ENCODE measurements around the gene TRIM44.
"Not testable (repeated sequence)": the region's sequence is repeated elsewhere in the genome, so short reads cannot be mapped to it uniquely, and the experiment has no call there.

TRIM44 gene

GRCh38 chr11:35650006-35650405, 12.6 kb upstream of the TRIM44 start:
- no peaks in the 10 kb centered on the region for H3K36me3 Mint-ChIP-seq (ENCODE audit: low read depth)
- H3K4me3 Mint-ChIP-seq: no peak overlapping the region
- no peak overlapping the region for H3K27ac Mint-ChIP-seq
- DNase-seq (ENCODE audit: low spot score): peak; percentile 7
- H3K27me3 Mint-ChIP-seq (ENCODE audit: low read depth): peaks cover 29% of the 10 kb centered on the region
- no peaks in the 10 kb centered on the region for H3K9me3 Mint-ChIP-seq
- H3K4me1 Mint-ChIP-seq (ENCODE audit: low read depth): no peaks in the 10 kb centered on the region

DNA sequence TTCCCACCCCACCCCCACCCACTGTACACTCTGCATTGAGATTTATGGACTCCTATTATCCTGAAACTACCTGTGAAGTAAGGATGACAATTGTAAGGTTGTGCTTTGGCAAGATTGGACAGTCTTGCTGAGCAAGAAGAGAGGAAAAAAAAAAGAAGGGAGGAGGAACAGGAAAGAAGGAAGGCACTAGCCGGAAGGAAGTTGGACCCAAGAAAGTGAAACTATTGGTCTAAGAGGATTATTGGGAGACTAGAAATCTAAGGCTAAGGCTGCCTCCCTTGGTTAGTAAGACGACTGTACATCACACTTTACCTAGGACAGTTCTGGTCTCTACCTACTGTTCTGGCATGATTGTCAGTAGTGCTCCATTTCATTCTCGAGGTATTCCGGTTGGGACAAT, 12.1 kb upstream of the TRIM44 start:
- Mint-ChIP-seq H3K36me3 (ENCODE audit: low read depth) (no peaks in the 10 kb centered on the region), H3K9me3 (no peaks in the 10 kb centered on the region), H3K4me1 (ENCODE audit: low read depth) (no peaks in the 10 kb centered on the region), H3K27ac (no peak overlapping the region), H3K4me3 (no peak overlapping the region), H3K27me3 (ENCODE audit: low read depth) (peaks cover 32% of the 10 kb centered on the region)
- DNase-seq (ENCODE audit: low spot score): no peak

DNA sequence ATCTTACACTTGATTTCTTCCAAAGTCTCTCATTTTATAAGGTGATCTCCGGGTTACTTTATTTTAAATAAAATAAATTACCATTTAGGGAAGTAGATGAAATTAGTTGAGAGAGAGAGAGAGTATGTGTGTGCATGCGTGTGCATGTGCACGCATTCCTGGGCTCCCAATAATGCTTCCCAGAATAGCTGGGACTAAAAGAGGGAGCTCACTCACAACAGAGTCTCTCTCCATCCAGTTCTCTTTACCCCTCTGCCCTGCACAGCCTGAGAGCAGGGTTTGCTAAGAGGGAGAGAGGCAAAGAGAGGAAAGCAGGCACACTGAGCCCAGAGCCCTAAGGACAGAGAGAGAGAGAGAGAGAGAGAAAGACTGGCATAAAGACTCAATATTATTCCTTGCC, 11.3 kb upstream of the TRIM44 start:
- H3K4me3 Mint-ChIP-seq: no peak overlapping the region
- no peak for DNase-seq (ENCODE audit: low spot score)
- H3K27ac Mint-ChIP-seq: no peak overlapping the region
- peaks cover 27% of the 10 kb centered on the region for H3K27me3 Mint-ChIP-seq (ENCODE audit: low read depth)
- no peaks in the 10 kb centered on the region for H3K36me3 Mint-ChIP-seq (ENCODE audit: low read depth)
- no peaks in the 10 kb centered on the region for H3K9me3 Mint-ChIP-seq
- H3K4me1 Mint-ChIP-seq (ENCODE audit: low read depth): no peaks in the 10 kb centered on the region

DNA sequence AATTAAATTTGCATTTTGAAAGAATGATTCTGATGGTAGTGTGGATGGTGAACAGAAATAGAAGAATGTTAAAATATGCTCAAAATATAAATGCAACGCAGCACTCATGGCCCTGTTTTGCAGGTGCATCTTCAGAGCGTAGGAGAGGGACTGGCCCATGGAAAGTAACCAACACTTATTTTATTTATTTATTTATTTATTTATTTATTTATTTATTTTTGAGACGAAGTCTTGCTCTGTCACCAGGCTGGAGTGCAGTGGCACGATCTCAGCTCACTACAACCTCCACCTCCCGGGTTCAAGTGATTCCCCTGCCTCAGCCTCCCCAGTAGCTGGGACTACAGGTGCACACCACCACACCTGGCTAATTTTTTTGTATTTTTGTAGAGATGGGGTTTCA, 9.8 kb upstream of the TRIM44 start:
- H3K4me1 Mint-ChIP-seq (ENCODE audit: low read depth); H3K4me3 Mint-ChIP-seq; DNase-seq (ENCODE audit: low spot score); H3K9me3 Mint-ChIP-seq; H3K36me3 Mint-ChIP-seq (ENCODE audit: low read depth); H3K27ac Mint-ChIP-seq: not testable (repeated sequence)
- peaks cover 23% of the 10 kb centered on the region for H3K27me3 Mint-ChIP-seq (ENCODE audit: low read depth)

DNA sequence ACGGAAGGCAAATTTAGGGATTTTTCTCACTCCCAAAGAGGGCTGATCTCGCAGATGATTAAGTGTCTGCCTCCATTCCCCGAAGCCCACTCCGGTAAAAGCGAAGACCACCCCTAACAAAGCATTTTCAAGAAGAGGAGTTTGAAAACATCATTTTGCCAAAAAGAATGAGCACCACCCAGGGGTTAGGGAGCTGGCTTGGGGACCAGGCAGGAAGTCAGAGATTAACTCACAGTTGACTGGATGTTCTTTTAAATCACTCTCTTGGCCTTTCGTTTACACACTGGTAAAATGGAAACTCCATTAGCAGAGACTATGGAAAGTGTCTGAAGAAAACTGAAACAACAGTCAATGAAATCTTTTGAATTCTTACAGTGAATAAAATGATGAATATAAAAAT, 7.9 kb upstream of the TRIM44 start:
- no peak for DNase-seq (ENCODE audit: low spot score)
- Mint-ChIP-seq H3K9me3 (no peaks in the 10 kb centered on the region), H3K36me3 (ENCODE audit: low read depth) (no peaks in the 10 kb centered on the region), H3K4me3 (no peak overlapping the region), H3K27me3 (ENCODE audit: low read depth) (peaks cover 33% of the 10 kb centered on the region), H3K27ac (no peak overlapping the region), H3K4me1 (ENCODE audit: low read depth) (no peaks in the 10 kb centered on the region)

DNA sequence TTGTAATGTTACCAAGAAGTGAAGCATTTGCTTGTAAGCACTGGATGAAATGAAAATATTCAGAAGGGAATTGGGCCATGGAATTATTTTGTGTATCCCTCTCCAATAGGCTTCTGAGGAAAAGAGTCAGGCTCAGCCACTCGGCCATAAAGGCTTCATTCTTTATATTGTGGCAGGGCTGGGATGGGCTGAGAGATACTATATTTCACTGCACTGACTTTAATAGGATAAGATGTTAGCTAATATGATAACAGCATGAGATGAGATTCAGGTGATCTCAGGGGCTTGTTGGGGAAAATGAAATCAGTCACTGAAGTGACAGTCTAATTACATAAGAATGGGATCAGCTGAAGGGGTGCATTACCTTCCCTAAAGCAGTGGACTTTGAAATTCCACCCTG, 7.3 kb upstream of the TRIM44 start:
- no peaks in the 10 kb centered on the region for H3K4me1 Mint-ChIP-seq (ENCODE audit: low read depth)
- no peak for DNase-seq (ENCODE audit: low spot score)
- H3K4me3 Mint-ChIP-seq: no peak overlapping the region
- H3K36me3 Mint-ChIP-seq (ENCODE audit: low read depth): no peaks in the 10 kb centered on the region
- H3K27ac Mint-ChIP-seq: no peak overlapping the region
- no peaks in the 10 kb centered on the region for H3K9me3 Mint-ChIP-seq
- H3K27me3 Mint-ChIP-seq (ENCODE audit: low read depth): peaks cover 33% of the 10 kb centered on the region

DNA sequence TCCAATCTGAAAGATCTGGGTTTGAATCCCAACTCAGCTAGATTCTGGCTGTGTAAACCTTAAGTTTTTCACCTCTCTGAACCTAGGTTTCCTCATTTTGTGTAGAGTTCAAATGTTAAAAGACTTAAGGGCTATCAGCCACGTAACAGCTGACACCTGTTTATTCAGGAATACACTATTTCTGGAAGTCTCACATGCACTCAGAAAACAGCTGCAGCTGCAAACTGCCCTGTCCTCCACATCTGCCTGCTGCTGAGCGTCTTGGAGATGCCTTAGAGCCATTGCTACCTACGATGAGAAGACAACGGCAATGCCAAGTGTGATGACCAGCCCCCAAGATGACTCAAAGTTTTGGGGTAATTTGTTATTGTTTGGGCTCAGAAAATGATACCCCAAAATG, 6.7 kb upstream of the TRIM44 start:
- Mint-ChIP-seq H3K9me3 (no peaks in the 10 kb centered on the region), H3K4me1 (ENCODE audit: low read depth) (no peaks in the 10 kb centered on the region), H3K27me3 (ENCODE audit: low read depth) (peaks cover 30% of the 10 kb centered on the region), H3K27ac (no peak overlapping the region), H3K36me3 (ENCODE audit: low read depth) (no peaks in the 10 kb centered on the region), H3K4me3 (no peak overlapping the region)
- DNase-seq (ENCODE audit: low spot score): no peak

GRCh38 chr11:35658020-35658948, 4.3 kb upstream of the TRIM44 start:
- H3K4me3 Mint-ChIP-seq: no peak overlapping the region
- peaks cover 4% of the 10 kb centered on the region for H3K36me3 Mint-ChIP-seq (ENCODE audit: low read depth)
- H3K27me3 Mint-ChIP-seq (ENCODE audit: low read depth): peaks cover 35% of the 10 kb centered on the region
- H3K9me3 Mint-ChIP-seq: peaks cover 3% of the 10 kb centered on the region
- no peak for DNase-seq (ENCODE audit: low spot score)
- H3K4me1 Mint-ChIP-seq (ENCODE audit: low read depth): peaks cover 10% of the 10 kb centered on the region
- no peak overlapping the region for H3K27ac Mint-ChIP-seq

GRCh38 chr11:35661534-35661933, 1.0 kb upstream of the TRIM44 start:
- Mint-ChIP-seq H3K4me3 (peak overlapping the region; percentile 96), H3K36me3 (ENCODE audit: low read depth) (peaks cover 29% of the 10 kb centered on the region)

GRCh38 chr11:35662061-35662648, 420 bp upstream of the TRIM44 start:
- H3K4me1 Mint-ChIP-seq (ENCODE audit: low read depth): peaks cover 26% of the 10 kb centered on the region
- peaks cover 33% of the 10 kb centered on the region for H3K36me3 Mint-ChIP-seq (ENCODE audit: low read depth)
- no peak for DNase-seq (ENCODE audit: low spot score)
- peak overlapping the region; percentile 96 for H3K4me3 Mint-ChIP-seq
- H3K27ac Mint-ChIP-seq: peak overlapping the region; percentile 93
- H3K27me3 Mint-ChIP-seq (ENCODE audit: low read depth): peaks cover 19% of the 10 kb centered on the region
- peaks cover 36% of the 10 kb centered on the region for H3K9me3 Mint-ChIP-seq

More at GRCh38 chr11:35661534-35661933, 1.0 kb upstream of the TRIM44 start:
- H3K27ac Mint-ChIP-seq: no peak overlapping the region
- H3K27me3 Mint-ChIP-seq (ENCODE audit: low read depth): peaks cover 20% of the 10 kb centered on the region
- peaks cover 33% of the 10 kb centered on the region for H3K9me3 Mint-ChIP-seq
- peaks cover 26% of the 10 kb centered on the region for H3K4me1 Mint-ChIP-seq (ENCODE audit: low read depth)
- DNase-seq (ENCODE audit: low spot score): no peak

DNA sequence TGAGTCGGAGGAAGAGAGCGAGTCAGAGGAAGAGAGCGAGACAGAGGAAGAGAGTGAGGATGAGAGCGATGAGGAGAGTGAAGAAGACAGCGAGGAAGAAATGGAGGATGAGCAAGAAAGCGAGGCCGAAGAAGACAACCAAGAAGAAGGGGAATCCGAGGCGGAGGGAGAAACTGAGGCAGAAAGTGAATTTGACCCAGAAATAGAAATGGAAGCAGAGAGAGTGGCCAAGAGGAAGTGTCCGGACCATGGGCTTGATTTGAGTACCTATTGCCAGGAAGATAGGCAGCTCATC, 780 bp downstream of the TRIM44 start:
- peaks cover 36% of the 10 kb centered on the region for H3K36me3 Mint-ChIP-seq (ENCODE audit: low read depth)
- peak overlapping the region; percentile 55 for H3K27ac Mint-ChIP-seq
- H3K4me1 Mint-ChIP-seq (ENCODE audit: low read depth): peaks cover 26% of the 10 kb centered on the region
- peak overlapping the region; percentile 96 for H3K4me3 Mint-ChIP-seq
- H3K27me3 Mint-ChIP-seq (ENCODE audit: low read depth): peaks cover 12% of the 10 kb centered on the region
- peaks cover 36% of the 10 kb centered on the region for H3K9me3 Mint-ChIP-seq
- DNase-seq (ENCODE audit: low spot score): no peak

DNA sequence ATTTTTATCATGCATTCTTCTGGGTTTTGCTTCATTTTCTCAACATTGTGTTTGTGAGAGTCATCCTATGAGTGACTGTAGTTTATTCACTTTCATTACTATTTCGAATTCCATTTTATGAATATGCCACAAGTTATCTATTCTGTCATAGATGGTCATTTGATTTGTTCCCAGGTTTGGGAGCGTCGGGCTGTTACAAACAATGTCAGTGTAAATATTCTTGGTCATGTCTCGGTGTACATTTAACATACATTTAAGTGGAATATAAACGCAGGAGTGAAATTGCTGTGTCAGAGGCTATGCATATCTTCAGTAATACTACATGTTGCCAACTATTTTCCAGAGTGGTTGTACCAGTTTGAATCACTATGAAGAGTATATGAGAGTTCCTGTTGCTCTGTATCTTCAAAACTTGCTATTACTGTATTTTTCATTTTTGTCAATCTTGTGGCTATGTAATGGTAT, 2.4 kb downstream of the TRIM44 start:
- Mint-ChIP-seq H3K4me3 (no peak overlapping the region), H3K9me3 (peaks cover 36% of the 10 kb centered on the region), H3K27me3 (ENCODE audit: low read depth) (peaks cover 8% of the 10 kb centered on the region), H3K27ac (no peak overlapping the region), H3K36me3 (ENCODE audit: low read depth) (peaks cover 42% of the 10 kb centered on the region), H3K4me1 (ENCODE audit: low read depth) (peaks cover 26% of the 10 kb centered on the region)
- no peak for DNase-seq (ENCODE audit: low spot score)

DNA sequence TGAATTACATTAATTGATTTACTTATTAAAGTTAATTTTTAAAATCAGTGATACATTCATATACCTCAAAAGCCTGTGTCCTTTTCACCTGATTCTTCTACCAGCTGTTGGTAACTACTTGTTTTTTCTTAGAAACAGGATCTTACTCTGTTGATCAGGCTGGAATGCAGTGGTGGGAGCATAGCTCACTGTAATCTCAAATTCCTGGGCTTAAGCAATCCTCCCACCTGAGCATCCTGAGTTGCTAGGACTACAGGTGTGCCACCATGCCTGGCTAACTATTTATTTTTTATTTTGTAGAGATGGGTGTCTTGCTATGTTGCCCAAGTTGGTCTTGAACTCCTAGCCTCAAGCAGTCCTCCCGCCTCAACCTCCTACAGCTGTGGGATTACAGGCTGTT, 4.7 kb downstream of the TRIM44 start:
- H3K4me3 Mint-ChIP-seq: no peak overlapping the region

GRCh38 chr11:35668350-35668749, 5.8 kb downstream of the TRIM44 start:
- DNase-seq (ENCODE audit: low spot score); H3K4me3 Mint-ChIP-seq; H3K27ac Mint-ChIP-seq; H3K27me3 Mint-ChIP-seq (ENCODE audit: low read depth): not testable (repeated sequence)
- Mint-ChIP-seq H3K4me1 (ENCODE audit: low read depth) (peaks cover 17% of the 10 kb centered on the region), H3K9me3 (peaks cover 32% of the 10 kb centered on the region), H3K36me3 (ENCODE audit: low read depth) (peaks cover 40% of the 10 kb centered on the region)

More for the DNA sequence above, 4.7 kb downstream of the TRIM44 start:
- Mint-ChIP-seq H3K36me3 (ENCODE audit: low read depth) (peaks cover 44% of the 10 kb centered on the region), H3K4me1 (ENCODE audit: low read depth) (peaks cover 23% of the 10 kb centered on the region), H3K27me3 (ENCODE audit: low read depth) (peaks cover 2% of the 10 kb centered on the region), H3K27ac (no peak overlapping the region), H3K9me3 (peaks cover 36% of the 10 kb centered on the region)
- no peak for DNase-seq (ENCODE audit: low spot score)

Measured in T-helper 2 cell treated with Interferon-gamma antibody and Interleukin-4, amounts not matched to agents 5 μg/mL and 100 μg/mL, for 36 hours (primary cell).